SK-N-MC (cell line): ENCODE measurements around the gene MALRD1.
"Not testable (repeated sequence)": the region's sequence is repeated elsewhere in the genome, so short reads cannot be mapped to it uniquely, and the experiment has no call there.

Source experiments
- DNase-seq: peaks from one replicate; pipeline ENCODE4 v3.0.0-alpha.2; 2011; ENCODE audit warnings: low read depth, low spot score
- H3K27ac ChIP-seq: fragments of 200-600 bp; sonication (generic); 2 replicates; pipeline ENCODE4 v1.5.1; 2016; ENCODE audit warnings: mixed run types
- H3K36me3 ChIP-seq: fragments of 200-600 bp; sonication (generic); 2 replicates; pipeline ENCODE4 v1.6.1; 2017; ENCODE audit warnings: antibody characterized with exemption, low read length, mixed read lengths; ENCODE audit not compliant: insufficient read depth
- H3K4me3 ChIP-seq: fragments of 200-600 bp; sonication (generic); 2 replicates; pipeline ENCODE4 v1.5.1; 2016
- H3K9ac ChIP-seq: fragments of 200-600 bp; sonication (generic); 2 replicates; pipeline ENCODE4 v1.8.0; 2017; ENCODE audit warnings: mixed run types, mixed read lengths; ENCODE audit not compliant: insufficient read length
- H3K9me3 ChIP-seq: fragments of 200-600 bp; sonication (generic); 2 replicates; pipeline ENCODE4 v1.6.1; 2017; ENCODE audit warnings: low read depth, mild to moderate bottlenecking, antibody characterized with exemption, low read length, moderate library complexity, mixed read lengths
- EZH2 ChIP-seq: fragments of 200-600 bp; sonication (generic); IDR thresholded peaks from one replicate; pipeline ENCODE4 v1.6.1; 2017; ENCODE audit warnings: antibody characterized with exemption
- FOXP2 ChIP-seq: optimal IDR thresholded peaks from 2 replicates; pipeline ENCODE3; 2011; ENCODE audit warnings: mild to moderate bottlenecking, moderate library complexity; ENCODE audit not compliant: insufficient read depth; ENCODE audit errors: extremely low read length, control extremely low read depth
- POLR2AphosphoS5 ChIP-seq: IDR thresholded peaks from 2 replicates; pipeline ENCODE4 v1.6.1; 2012; ENCODE audit warnings: mild to moderate bottlenecking, low read depth, low read length, borderline replicate concordance

Gene MALRD1

GRCh38 chr10:19767876-19768275, 719.3 kb downstream of the MALRD1 start:
- DNase-seq: no peak
- Histone ChIP-seq H3K9ac (no peak overlapping the region), H3K36me3 (no peaks in the 10 kb centered on the region), H3K9me3 (no peaks in the 10 kb centered on the region), H3K27ac (no peak overlapping the region), H3K4me3 (no peak overlapping the region)
- no peak for TF ChIP-seq EZH2
- no peak for TF ChIP-seq FOXP2
- no peak for TF ChIP-seq POLR2AphosphoS5

GRCh38 chr10:19769826-19770225, 721.2 kb downstream of the MALRD1 start:
- not testable (repeated sequence) for H3K9me3 ChIP-seq, DNase-seq, H3K36me3 ChIP-seq, H3K9ac ChIP-seq, H3K27ac ChIP-seq, H3K4me3 ChIP-seq

- no peak for DNase-seq
- Histone ChIP-seq H3K36me3 (no peaks in the 10 kb centered on the region), H3K9me3 (no peaks in the 10 kb centered on the region), H3K9ac (no peak overlapping the region), H3K4me3 (no peak overlapping the region), H3K27ac (no peak overlapping the region)
- TF ChIP-seq EZH2 (no peak), FOXP2 (no peak), POLR2AphosphoS5 (no peak)
Observed at GRCh38 chr10:19772972-19773371, 724.4 kb downstream of the MALRD1 start.

GRCh38 chr10:19775296-19775695, 726.7 kb downstream of the MALRD1 start:
- TF ChIP-seq POLR2AphosphoS5: no peak
- TF ChIP-seq EZH2: no peak
- no peak for TF ChIP-seq FOXP2
- H3K9ac ChIP-seq: no peak overlapping the region
- H3K9me3 ChIP-seq: no peaks in the 10 kb centered on the region
- no peaks in the 10 kb centered on the region for H3K36me3 ChIP-seq
- no peak for DNase-seq
- H3K27ac ChIP-seq: no peak overlapping the region
- H3K4me3 ChIP-seq: no peak overlapping the region

GRCh38 chr10:19777806-19778205, 729.2 kb downstream of the MALRD1 start:
- H3K27ac ChIP-seq: no peak overlapping the region
- no peaks in the 10 kb centered on the region for H3K36me3 ChIP-seq
- H3K9me3 ChIP-seq: no peaks in the 10 kb centered on the region
- no peak for TF ChIP-seq FOXP2
- TF ChIP-seq POLR2AphosphoS5: no peak
- no peak for TF ChIP-seq EZH2
- no peak overlapping the region for H3K9ac ChIP-seq
- no peak for DNase-seq
- no peak overlapping the region for H3K4me3 ChIP-seq

GRCh38 chr10:19778996-19779395, 730.4 kb downstream of the MALRD1 start:
- no peak overlapping the region for H3K27ac ChIP-seq
- no peak for DNase-seq
- H3K4me3 ChIP-seq: no peak overlapping the region
- no peaks in the 10 kb centered on the region for H3K9me3 ChIP-seq
- H3K9ac ChIP-seq: no peak overlapping the region
- TF ChIP-seq EZH2 (no peak), FOXP2 (no peak), POLR2AphosphoS5 (no peak)
- H3K36me3 ChIP-seq: no peaks in the 10 kb centered on the region

- no peak overlapping the region for H3K27ac ChIP-seq
- no peaks in the 10 kb centered on the region for H3K9me3 ChIP-seq
- H3K36me3 ChIP-seq: no peaks in the 10 kb centered on the region
- no peak for DNase-seq
- no peak for TF ChIP-seq POLR2AphosphoS5
- no peak for TF ChIP-seq FOXP2
- TF ChIP-seq EZH2: no peak
- no peak overlapping the region for H3K4me3 ChIP-seq
- no peak overlapping the region for H3K9ac ChIP-seq
Observed at GRCh38 chr10:19782430-19783089, 734.0 kb downstream of the MALRD1 start.

- DNase-seq: no peak
- H3K9me3 ChIP-seq: no peaks in the 10 kb centered on the region
- no peak for TF ChIP-seq EZH2
- TF ChIP-seq POLR2AphosphoS5: no peak
- TF ChIP-seq FOXP2: no peak
- no peaks in the 10 kb centered on the region for H3K36me3 ChIP-seq
- no peak overlapping the region for H3K9ac ChIP-seq
- H3K27ac ChIP-seq: no peak overlapping the region
- H3K4me3 ChIP-seq: no peak overlapping the region
Observed at GRCh38 chr10:19783721-19784120, 735.1 kb downstream of the MALRD1 start.
